SK-N-SH (cell line): Measurements from ENCODE around the gene PHKA2. TPM values are rescaled to one million over a fixed set of nuclear protein-coding genes. Genes with fewer than 3 reads are reported as not detected.

Experiments used
- CTCF ChIA-PET: fragments of 300-600, 350-600 bp; formaldehyde crosslinking; extraction: SDS; loops from one replicate; lab custom pipeline; 2021; lab: Yijun Ruan, JAX
- POLR2A ChIA-PET: fragments of 350-600 bp; sonication (Branson Sonifier 250); formaldehyde crosslinking; extraction: SDS; loops from one replicate; lab custom pipeline; 2020; ENCODE audit warnings: antibody characterized with exemption, inconsistent platforms; lab: Yijun Ruan, JAX
- DNase-seq: peaks from one replicate; pipeline ENCODE4 v3.0.0; 2012
- H2AFZ ChIP-seq: fragments of 200-600 bp; sonication (generic); 2 replicates; pipeline ENCODE4 v1.8.1; 2016; ENCODE audit warnings: antibody characterized with exemption, mild to moderate bottlenecking, low read depth
- H3F3A ChIP-seq: fragments of 200-600 bp; sonication (generic); replicated peaks from 2 replicates; pipeline ENCODE3; 2016; ENCODE audit warnings: antibody characterized with exemption, mild to moderate bottlenecking; ENCODE audit not compliant: insufficient read depth
- H3K27ac ChIP-seq, 2 experiments: fragments of 200-500 bp in 1 of 2; fragments of 200-600 bp in 1 of 2; sonication (Bioruptor generic) in 1 of 2; sonication (generic), shearing (Covaris generic) in 1 of 2; 2 replicates each; pipeline versions ENCODE4 v1.5.1 to v1.6.1; 2014 to 2016; ENCODE audit warnings: low read depth in 2 of 2, inconsistent platforms in 1 of 2, low read length in 1 of 2, mild to moderate bottlenecking in 1 of 2, mixed read lengths in 1 of 2
- H3K27me3 ChIP-seq: fragments of 200-600 bp; sonication (generic), shearing (Covaris generic); 2 replicates; pipeline ENCODE4 v1.6.1; 2016; ENCODE audit warnings: mixed run types; ENCODE audit not compliant: insufficient read depth
- H3K36me3 ChIP-seq, 2 experiments: fragments of 200-500 bp in 1 of 2; fragments of 200-600 bp in 1 of 2; sonication (Bioruptor generic) in 1 of 2; sonication (generic) in 1 of 2; replicated peaks in 1 of 2; 2 replicates each; pipeline versions ENCODE3 to v1.5.1; 2014 to 2016; ENCODE audit warnings: low read length in 1 of 2, mild to moderate bottlenecking in 1 of 2; ENCODE audit not compliant: insufficient read depth in 2 of 2, control insufficient read depth in 1 of 2
- H3K4me1 ChIP-seq, 2 experiments: fragments of 200-500 bp in 1 of 2; fragments of 200-600 bp in 1 of 2; sonication (Bioruptor generic) in 1 of 2; sonication (generic), shearing (Covaris generic) in 1 of 2; 2 replicates each; pipeline versions ENCODE4 v1.5.1 to v1.6.1; 2014 to 2016; ENCODE audit warnings: low read depth in 1 of 2, low read length in 1 of 2, mixed run types in 1 of 2; ENCODE audit not compliant: insufficient read depth in 2 of 2, control insufficient read depth in 1 of 2
- H3K4me2 ChIP-seq: fragments of 200-600 bp; sonication (generic), shearing (Covaris generic); 2 replicates; pipeline ENCODE4 v1.6.1; 2017; ENCODE audit warnings: mixed run types
- H3K4me3 ChIP-seq, 2 experiments: fragments of 200-500 bp in 1 of 2; fragments of 200-600 bp in 1 of 2; sonication (Bioruptor generic) in 1 of 2; sonication (generic), shearing (Covaris generic) in 1 of 2; 2 replicates each; pipeline versions ENCODE4 v1.5.1 to v1.8.1; 2014 to 2016; ENCODE audit warnings: low read depth in 2 of 2, inconsistent platforms in 1 of 2, low read length in 1 of 2, mild to moderate bottlenecking in 1 of 2, mixed read lengths in 1 of 2, moderate library complexity in 1 of 2
- H3K79me2 ChIP-seq: fragments of 200-600 bp; sonication (generic); 2 replicates; pipeline ENCODE4 v1.8.1; 2017; ENCODE audit warnings: mild to moderate bottlenecking; ENCODE audit not compliant: insufficient read depth
- H3K9ac ChIP-seq: fragments of 200-600 bp; sonication (generic); 2 replicates; pipeline ENCODE4 v1.6.1; 2017; ENCODE audit warnings: mixed run types
- H3K9me2 ChIP-seq: fragments of 200-600 bp; sonication (generic); 2 replicates; pipeline ENCODE4 v1.6.1; 2017; ENCODE audit warnings: mixed run types
- H3K9me3 ChIP-seq: fragments of 200-600 bp; sonication (generic); 2 replicates; pipeline ENCODE4 v1.6.1; 2017; ENCODE audit warnings: mixed run types, mild to moderate bottlenecking, moderate library complexity
- H4K20me1 ChIP-seq: fragments of 200-600 bp; sonication (generic); 2 replicates; pipeline ENCODE4 v1.6.1; 2017; ENCODE audit warnings: mild to moderate bottlenecking, mixed run types; ENCODE audit not compliant: insufficient read depth
- CHD2 ChIP-seq: fragments of 150-350 bp; IDR thresholded peaks from 2 replicates; pipeline ENCODE4 v1.6.1; 2018; ENCODE audit warnings: low read length; ENCODE audit not compliant: partially characterized antibody
- EZH2phosphoT487 ChIP-seq: fragments of 200-600 bp; sonication (generic); IDR thresholded peaks from 2 replicates; pipeline ENCODE4 v1.6.1; 2017; ENCODE audit warnings: low read depth, mixed run types, mild to moderate bottlenecking, antibody characterized with exemption, moderate library complexity, borderline replicate concordance
- FOSL2 ChIP-seq: IDR thresholded peaks from 2 replicates; pipeline ENCODE4 v1.4.0; 2012; ENCODE audit warnings: low read depth, mild to moderate bottlenecking, moderate library complexity, borderline replicate concordance
- GATA2 ChIP-seq: sonication (generic); formaldehyde crosslinking; IDR thresholded peaks from 2 replicates; pipeline ENCODE4 v1.5.0; 2020; ENCODE audit warnings: mild to moderate bottlenecking, missing genetic modification reagents
- MAX ChIP-seq: IDR thresholded peaks from 2 replicates; pipeline ENCODE4 v1.4.0; 2012; ENCODE audit warnings: low read depth
- MEF2A ChIP-seq: IDR thresholded peaks from 2 replicates; pipeline ENCODE4 v1.4.0; 2012; ENCODE audit warnings: low read depth, borderline replicate concordance
- NFIC ChIP-seq: IDR thresholded peaks from 2 replicates; pipeline ENCODE4 v1.4.0; 2012; ENCODE audit warnings: borderline replicate concordance
- PBX3 ChIP-seq: IDR thresholded peaks from 2 replicates; pipeline ENCODE4; 2012
- POLR2AphosphoS5 ChIP-seq: IDR thresholded peaks from 2 replicates; pipeline ENCODE4 v1.6.1; 2012; ENCODE audit warnings: low read depth, low read length
- RAD21 ChIP-seq: IDR thresholded peaks from 2 replicates; pipeline ENCODE4 v1.6.1; 2012; ENCODE audit warnings: mild to moderate bottlenecking, low read length
- RCOR1 ChIP-seq: fragments of 150-350 bp; IDR thresholded peaks from 2 replicates; pipeline ENCODE4 v1.6.1; 2017; ENCODE audit warnings: antibody characterized with exemption, low read length
- RFX5 ChIP-seq: IDR thresholded peaks from 2 replicates; pipeline ENCODE4 v1.6.1; 2012; ENCODE audit warnings: mild to moderate bottlenecking, improper control_type of control experiment, low read length
- RXRA ChIP-seq: IDR thresholded peaks from 2 replicates; pipeline ENCODE4 v1.4.0; 2012; ENCODE audit warnings: low read depth, mild to moderate bottlenecking, borderline replicate concordance
- SIN3A ChIP-seq: IDR thresholded peaks from 2 replicates; pipeline ENCODE4 v1.6.1; 2012; ENCODE audit warnings: low read depth, mild to moderate bottlenecking, low read length, moderate library complexity, borderline replicate concordance
- SMC3 ChIP-seq: IDR thresholded peaks from 2 replicates; pipeline ENCODE4 v1.6.1; 2012; ENCODE audit warnings: low read depth, low read length, improper control_type of control experiment
- TAF1 ChIP-seq: IDR thresholded peaks from 2 replicates; pipeline ENCODE4 v1.6.1; 2012; ENCODE audit warnings: low read depth, mild to moderate bottlenecking, low read length, moderate library complexity, borderline replicate concordance
- TCF12 ChIP-seq: IDR thresholded peaks from 2 replicates; pipeline ENCODE4 v1.4.0; 2012
- TEAD4 ChIP-seq: IDR thresholded peaks from 2 replicates; pipeline ENCODE4 v1.4.0; 2012; ENCODE audit warnings: mild to moderate bottlenecking, borderline replicate concordance; ENCODE audit not compliant: insufficient read depth
- USF1 ChIP-seq: IDR thresholded peaks from 2 replicates; pipeline ENCODE4 v1.4.0; 2012; ENCODE audit warnings: low read depth, borderline replicate concordance
- USF2 ChIP-seq: fragments of 150-350 bp; IDR thresholded peaks from 2 replicates; pipeline ENCODE4 v1.6.1; 2017; ENCODE audit warnings: antibody characterized with exemption, low read length, low read depth, borderline replicate concordance
- YY1 ChIP-seq: IDR thresholded peaks from 2 replicates; pipeline ENCODE4 v1.4.0; 2012; ENCODE audit warnings: low read depth, mild to moderate bottlenecking
- ZBTB33 ChIP-seq: IDR thresholded peaks from 2 replicates; pipeline ENCODE4 v1.4.0; 2012; ENCODE audit warnings: low read depth, borderline replicate concordance
- WGBS: methylation state at CpG from one replicate; pipeline ENCODE4 v1.1.6; 2017; ENCODE audit warnings: low lambda C conversion rate; 5-methylcytosine and 5-hydroxymethylcytosine counted together
- polyA plus RNA-seq, 3 experiments: library from polyadenylated mRNA; depleted of rRNA; stranded (reverse); fragments of >200 nt; gene quantifications; 2 replicates each; pipeline ENCODE4 v1.2.3, GENCODE V29; 2012

PHKA2 gene
- polyA plus RNA-seq, 1 of the 3 experiments (the other 2 are of a cell fraction), result 20.5 TPM

GRCh38 chrX:19007868-19008267 is 24.0 kb upstream of the PHKA2 start:
- TF ChIP-seq CHD2 (no peak), RFX5 (no peak), POLR2AphosphoS5 (no peak), SMC3 (no peak), RXRA (no peak), RAD21 (no peak), EZH2phosphoT487 (no peak), MEF2A (no peak), ZBTB33 (no peak), USF2 (no peak), TAF1 (no peak), PBX3 (no peak), SIN3A (no peak), TCF12 (no peak), GATA2 (CRISPR knock-in tag) (no peak)
- no peaks in the 10 kb centered on the region for H3K79me2 ChIP-seq
- POLR2A ChIA-PET, result no interaction called here
- H3K4me2 ChIP-seq, result no peak overlapping the region
- H3K36me3 ChIP-seq, result no peaks in the 10 kb centered on the region
- WGBS, result 78% methylated on average over 4 of the region's 4 CpGs
- H2AFZ ChIP-seq, result no peak overlapping the region
- H3K4me1 ChIP-seq, result no peaks in the 10 kb centered on the region
- H3K9ac ChIP-seq, result no peak overlapping the region
- H3K27me3 ChIP-seq, result no peaks in the 10 kb centered on the region
- H3K9me2 ChIP-seq, result no peaks in the 10 kb centered on the region
- H4K20me1 ChIP-seq, result no peaks in the 10 kb centered on the region
- H3K4me3 ChIP-seq, result no peak overlapping the region
- CTCF ChIA-PET, result interaction anchor here (1.6 to 7.2 kb wide), 2 partner anchors 8 to 326 kb away, joined by 5 to 52 read pairs; no protein-coding TSS in a partner anchor
- H3K27ac ChIP-seq, result no peak overlapping the region
- H3K9me3 ChIP-seq, result no peaks in the 10 kb centered on the region
- no peaks in the 10 kb centered on the region for H3F3A ChIP-seq
- DNase-seq, result no peak

GRCh38 chrX:19007011-19007410 is 23.1 kb upstream of the PHKA2 start:
- no peaks in the 10 kb centered on the region for H4K20me1 ChIP-seq
- H3K27me3 ChIP-seq, result no peaks in the 10 kb centered on the region
- no peaks in the 10 kb centered on the region for H3K4me1 ChIP-seq
- no peaks in the 10 kb centered on the region for H3K9me2 ChIP-seq
- H3F3A ChIP-seq, result no peaks in the 10 kb centered on the region
- WGBS, result 55% methylated on average over 7 of the region's 7 CpGs
- H3K9me3 ChIP-seq, result no peaks in the 10 kb centered on the region
- no peaks in the 10 kb centered on the region for H3K36me3 ChIP-seq
- ChIA-PET POLR2A (no interaction called here), CTCF (interaction anchor here (0.8 to 7.2 kb wide), 5 partner anchors 9 to 597 kb away, joined by 3 to 52 read pairs (median 4); no protein-coding TSS in a partner anchor)
- no peak overlapping the region for H3K4me2 ChIP-seq
- no peak for DNase-seq
- H3K4me3 ChIP-seq, result no peak overlapping the region
- no peak overlapping the region for H3K9ac ChIP-seq
- no peak overlapping the region for H2AFZ ChIP-seq
- no peaks in the 10 kb centered on the region for H3K79me2 ChIP-seq
- no peak overlapping the region for H3K27ac ChIP-seq
- TF ChIP-seq NFIC, result no peak
- no peak for TF ChIP-seq USF1
- no peak for TF ChIP-seq USF2
- no peak for TF ChIP-seq YY1
- TF ChIP-seq TEAD4, result no peak
- TF ChIP-seq RAD21, result no peak
- no peak for TF ChIP-seq MAX
- TF ChIP-seq FOSL2, result no peak
- no peak for TF ChIP-seq SIN3A
- no peak for TF ChIP-seq MEF2A
- TF ChIP-seq RCOR1, result no peak
